Renal cortex interstitium (tissue), 15 donors: ENCODE results near the gene CAAP1. TPM values are rescaled to one million over a fixed set of nuclear protein-coding genes. Genes with fewer than 3 reads are reported as not detected.

Experiments used
- DNase-seq, 11 donors: peaks; one replicate each; pipeline ENCODE4 v3.0.0-alpha.2; 2013; ENCODE audit warnings: low read depth in 9 of 11, low spot score in 4 of 11; ENCODE audit errors: extremely low read depth in 1 of 11
- long read RNA-seq, 16 experiments: transcript quantifications; one replicate each; lab custom pipeline, GENCODE V29; 2026
- polyA plus RNA-seq, 3 donors: library from polyadenylated mRNA; unstranded; fragments of 120-200 nt; gene quantifications; one replicate each; pipeline ENCODE4 v1.2.1, GENCODE V29; 2013; ENCODE audit not compliant: insufficient read length in 3 of 3

Gene CAAP1, protein sequence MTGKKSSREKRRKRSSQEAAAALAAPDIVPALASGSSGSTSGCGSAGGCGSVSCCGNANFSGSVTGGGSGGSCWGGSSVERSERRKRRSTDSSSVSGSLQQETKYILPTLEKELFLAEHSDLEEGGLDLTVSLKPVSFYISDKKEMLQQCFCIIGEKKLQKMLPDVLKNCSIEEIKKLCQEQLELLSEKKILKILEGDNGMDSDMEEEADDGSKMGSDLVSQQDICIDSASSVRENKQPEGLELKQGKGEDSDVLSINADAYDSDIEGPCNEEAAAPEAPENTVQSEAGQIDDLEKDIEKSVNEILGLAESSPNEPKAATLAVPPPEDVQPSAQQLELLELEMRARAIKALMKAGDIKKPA
- polyA plus RNA-seq, result 10 to 100 TPM; 39.3 to 42.7 (median 41.2) TPM
- long read RNA-seq, donor 1, transcript CAAP1-201 (6 exons, 2,791 nt), result major isoform, 10 of 19 reads
- long read RNA-seq, donor 1, partial matches to known transcripts, result 7 of 19 reads
- long read RNA-seq, donor 1, other reads (novel, unspliced or antisense), result 0 of 19 reads
- long read RNA-seq, donor 2, partial matches to known transcripts, result 0 of 5 reads
- long read RNA-seq, donor 2, other reads (novel, unspliced or antisense), result 0 of 5 reads
- long read RNA-seq, donor 3, transcript CAAP1-201 (6 exons, 2,791 nt), result major isoform, 10 of 14 reads
- long read RNA-seq, donor 3, partial matches to known transcripts, result 0 of 14 reads
- long read RNA-seq, donor 3, other reads (novel, unspliced or antisense), result 0 of 14 reads
- long read RNA-seq, donor 4, partial matches to known transcripts, result 0 of 4 reads
- long read RNA-seq, donor 4, other reads (novel, unspliced or antisense), result 0 of 4 reads
- long read RNA-seq, donor 5, result 0 reads
- long read RNA-seq, donor 6, transcript CAAP1-201 (6 exons, 2,791 nt), result major isoform, 5 of 6 reads
- long read RNA-seq, donor 6, partial matches to known transcripts, result 0 of 6 reads
- long read RNA-seq, donor 6, other reads (novel, unspliced or antisense), result 0 of 6 reads
- long read RNA-seq, donor 7, transcript CAAP1-201 (6 exons, 2,791 nt), result major isoform, 13 of 25 reads
- long read RNA-seq, donor 7, partial matches to known transcripts, result 11 of 25 reads
- long read RNA-seq, donor 7, other reads (novel, unspliced or antisense), result 0 of 25 reads
- long read RNA-seq, donor 8, transcript CAAP1-201 (6 exons, 2,791 nt), result major isoform, 9 of 10 reads
- long read RNA-seq, donor 8, partial matches to known transcripts, result 0 of 10 reads
- long read RNA-seq, donor 8, other reads (novel, unspliced or antisense), result 0 of 10 reads
- long read RNA-seq, donor 9, transcript CAAP1-201 (6 exons, 2,791 nt), result major isoform, 8 of 11 reads
- long read RNA-seq, donor 9, partial matches to known transcripts, result 0 of 11 reads
- long read RNA-seq, donor 9, other reads (novel, unspliced or antisense), result 0 of 11 reads
- long read RNA-seq, donor 10, transcript CAAP1-201 (6 exons, 2,791 nt), result major isoform, 8 of 12 reads
- long read RNA-seq, donor 10, partial matches to known transcripts, result 0 of 12 reads
- long read RNA-seq, donor 10, other reads (novel, unspliced or antisense), result 0 of 12 reads
- long read RNA-seq, donor 11, transcript CAAP1-201 (6 exons, 2,791 nt), result major isoform, 6 of 8 reads
- long read RNA-seq, donor 11, partial matches to known transcripts, result 0 of 8 reads
- long read RNA-seq, donor 11, other reads (novel, unspliced or antisense), result 0 of 8 reads
- long read RNA-seq, donor 12, partial matches to known transcripts, result 0 of 1 reads
- long read RNA-seq, donor 12, other reads (novel, unspliced or antisense), result 0 of 1 reads
- long read RNA-seq, donor 13, result 0 reads
- long read RNA-seq, donor 14, transcript CAAP1-201 (6 exons, 2,791 nt), result major isoform, 7 of 10 reads
- long read RNA-seq, donor 14, partial matches to known transcripts, result 0 of 10 reads
- long read RNA-seq, donor 14, other reads (novel, unspliced or antisense), result 0 of 10 reads
- long read RNA-seq, donor 15, partial matches to known transcripts, result 0 of 3 reads
- long read RNA-seq, donor 15, other reads (novel, unspliced or antisense), result 0 of 3 reads
- long read RNA-seq, donor 16, transcript CAAP1-201 (6 exons, 2,791 nt), result major isoform, 17 of 39 reads
- long read RNA-seq, donor 16, partial matches to known transcripts, result 20 of 39 reads
- long read RNA-seq, donor 16, other reads (novel, unspliced or antisense), result 0 of 39 reads

DNA sequence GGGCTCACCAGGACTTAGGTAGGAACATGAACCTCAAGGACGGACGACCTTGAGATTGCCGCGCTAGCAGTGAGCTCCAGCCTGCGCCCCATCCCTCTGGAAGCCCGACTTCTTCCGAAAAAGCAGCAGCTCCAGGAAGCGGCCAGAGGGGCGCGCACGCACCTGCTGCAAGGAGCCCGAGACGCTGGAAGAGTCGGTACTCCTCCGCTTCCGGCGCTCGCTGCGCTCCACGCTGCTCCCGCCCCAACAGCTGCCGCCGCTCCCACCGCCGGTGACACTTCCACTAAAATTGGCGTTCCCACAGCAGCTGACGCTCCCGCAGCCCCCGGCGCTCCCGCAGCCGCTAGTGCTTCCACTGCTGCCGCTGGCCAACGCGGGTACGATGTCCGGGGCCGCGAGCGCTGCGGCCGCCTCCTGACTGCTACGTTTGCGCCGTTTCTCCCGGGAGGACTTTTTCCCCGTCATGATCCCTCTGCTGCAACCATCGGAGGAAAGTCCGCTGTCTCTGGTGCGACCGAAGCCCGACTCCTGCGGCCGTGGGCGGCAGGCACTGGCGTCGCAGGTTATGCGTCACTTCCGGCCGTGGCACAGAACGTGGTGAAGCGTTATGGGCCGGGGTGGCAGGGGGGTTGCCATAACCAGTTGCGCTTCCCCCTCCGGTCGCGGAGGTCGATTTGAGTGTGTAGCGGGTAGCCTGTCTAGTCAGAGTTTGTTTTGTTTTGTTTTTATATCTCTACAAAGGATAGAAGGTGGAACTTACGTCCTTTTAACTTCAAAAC, at the start of gene CAAP1:
Gene CAAP1 (minus strand): TSS at position 552 of the 779 bp plus-strand sequence. CDS start 87 bp downstream, at position 465.
- DNase-seq, result peak; percentile 85 to 93 (median 92)

DNA sequence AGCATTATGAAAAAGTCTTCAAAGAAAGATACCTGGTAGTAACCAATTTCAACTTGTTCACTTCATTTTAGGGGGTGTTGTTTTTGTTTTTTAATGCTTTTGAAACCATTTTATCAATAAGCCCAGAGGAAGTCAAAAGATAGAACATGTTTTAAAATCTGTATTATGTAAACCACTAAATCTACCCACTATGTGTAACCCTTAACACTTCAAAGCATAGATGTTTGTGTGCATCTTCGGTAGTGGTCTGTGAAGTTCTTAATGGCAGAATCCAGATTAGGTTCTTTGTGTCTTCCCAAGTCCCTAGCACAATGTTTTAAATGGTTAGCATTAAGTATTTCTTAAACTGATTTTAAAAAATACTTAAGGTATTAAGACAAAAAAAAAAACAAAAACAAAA, 48.2 kb upstream of the CAAP1 start:
- no peak for DNase-seq

DNA sequence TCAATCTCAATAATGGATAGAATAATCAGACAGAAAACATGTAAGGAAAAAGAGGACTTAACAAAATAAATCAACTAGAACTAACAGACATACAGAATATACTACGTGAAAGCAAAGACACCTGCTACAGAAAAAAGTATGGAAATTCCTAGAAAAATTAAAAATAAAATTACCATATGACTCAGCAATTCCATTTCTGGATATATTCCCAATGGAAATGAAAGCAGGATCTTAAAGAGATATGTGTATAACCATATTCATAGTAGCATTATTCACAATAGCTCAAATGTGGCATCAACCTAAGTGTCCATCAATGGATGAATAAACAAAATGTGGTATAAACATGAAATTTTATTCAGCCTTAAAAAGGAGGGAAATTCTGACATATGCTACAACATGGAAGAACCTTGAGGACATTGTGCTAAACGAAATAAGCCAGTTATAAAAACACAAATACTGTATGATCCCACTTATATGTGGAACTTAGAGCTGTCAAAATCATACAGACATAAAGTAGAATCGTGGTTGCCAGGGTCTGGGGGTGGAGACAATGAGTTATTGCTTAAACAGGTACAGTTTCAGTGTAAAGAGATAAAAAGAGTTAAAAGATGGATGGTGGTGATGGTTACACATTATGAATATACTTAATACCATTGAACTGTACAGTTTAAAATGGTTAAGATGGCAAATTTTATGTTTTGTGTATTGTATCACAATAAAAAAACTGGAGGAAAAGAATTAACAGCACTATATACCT, 47.5 kb upstream of the CAAP1 start:
- DNase-seq, result no peak

DNA sequence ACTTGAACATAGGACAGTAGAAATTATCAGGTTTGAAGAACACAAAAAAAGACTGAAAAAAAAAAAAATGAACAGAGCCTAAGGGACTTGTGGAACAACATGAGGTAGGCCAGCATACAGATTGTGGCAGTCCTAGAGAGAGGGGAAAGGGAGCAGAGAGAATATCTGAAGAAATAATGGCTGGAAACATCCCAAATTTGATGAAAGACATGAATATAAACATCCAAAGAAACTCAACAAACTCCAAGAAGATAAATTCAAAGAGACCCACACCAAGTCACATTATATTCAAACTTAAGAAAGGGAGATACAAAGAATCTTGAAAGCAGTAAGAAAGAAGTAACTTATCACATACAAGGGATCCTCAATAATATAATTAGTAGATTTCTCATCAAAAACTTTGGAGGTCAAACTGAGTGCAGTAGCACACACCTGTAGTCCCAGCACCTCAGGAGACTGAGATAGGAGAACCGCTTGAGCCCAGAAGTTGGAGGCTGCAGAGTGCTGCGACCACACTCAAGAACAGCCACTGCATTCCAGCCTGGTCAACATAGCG, 45.3 kb upstream of the CAAP1 start:
- no peak for DNase-seq

DNA sequence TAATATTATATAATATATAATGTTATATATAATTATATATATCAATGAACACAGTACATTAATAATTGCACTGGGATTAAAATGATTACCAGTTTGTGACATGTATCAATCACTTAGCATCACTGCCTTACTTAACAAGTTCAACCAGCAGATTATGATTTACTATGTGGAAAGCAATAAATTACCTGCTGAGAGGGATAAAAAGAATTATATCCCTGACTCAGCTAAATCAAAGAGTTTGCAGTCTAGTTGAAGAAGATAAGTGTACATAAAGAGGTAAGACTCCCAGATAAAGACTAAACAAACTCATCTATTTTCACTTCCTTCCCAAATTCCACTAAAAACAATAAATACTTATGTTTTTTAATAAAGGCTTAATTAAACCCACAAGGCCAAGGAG, 43.2 kb upstream of the CAAP1 start:
- no peak for DNase-seq

DNA sequence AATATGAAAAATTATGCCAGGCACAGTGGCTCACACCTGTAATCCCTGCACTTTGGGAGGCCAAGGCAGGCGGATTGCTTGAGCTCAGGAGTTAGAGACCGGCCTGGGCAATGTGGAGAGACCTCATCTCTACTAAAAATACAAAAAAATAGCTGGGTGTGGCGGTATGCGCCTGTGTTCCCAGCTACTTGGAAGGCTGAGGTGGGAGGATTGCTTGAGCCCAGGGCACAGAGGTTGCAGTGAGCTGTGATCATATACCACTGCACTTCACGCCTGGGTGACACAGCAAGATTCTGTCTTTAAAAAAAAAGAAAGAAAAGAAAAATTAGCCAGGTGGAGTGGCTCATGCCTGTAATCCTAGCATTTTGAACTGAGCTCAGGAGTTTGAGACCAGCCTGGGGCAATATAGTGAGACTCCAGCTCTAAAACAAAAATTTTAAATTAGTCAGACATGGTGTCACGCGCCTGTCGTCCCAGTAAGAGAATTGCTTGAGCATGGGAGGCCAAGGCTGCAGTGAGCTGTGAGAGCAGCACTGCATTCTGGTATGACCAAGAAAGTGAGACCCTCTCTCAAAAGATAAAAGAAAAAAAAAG, 36.4 kb upstream of the CAAP1 start:
- DNase-seq, result peak in 1 of 11 donors; percentile 1

DNA sequence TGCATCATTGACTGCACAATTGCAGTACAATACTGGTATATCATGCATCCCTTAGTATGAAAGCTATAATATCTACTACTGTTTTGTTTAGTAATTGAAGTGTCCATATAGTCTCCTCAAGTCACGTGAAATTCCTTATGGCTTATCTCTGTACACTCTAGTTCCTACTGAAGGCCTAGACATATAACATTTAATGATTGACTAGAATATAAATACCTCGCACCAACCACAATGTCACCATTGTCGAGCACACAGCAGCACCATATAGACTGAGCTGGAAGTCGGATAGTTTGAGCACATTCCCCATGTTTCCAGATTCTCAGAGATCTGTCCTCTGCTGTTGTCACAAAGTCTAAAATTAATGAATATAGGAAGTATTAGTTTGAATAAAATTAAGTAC, 33.0 kb upstream of the CAAP1 start:
- no peak for DNase-seq

DNA sequence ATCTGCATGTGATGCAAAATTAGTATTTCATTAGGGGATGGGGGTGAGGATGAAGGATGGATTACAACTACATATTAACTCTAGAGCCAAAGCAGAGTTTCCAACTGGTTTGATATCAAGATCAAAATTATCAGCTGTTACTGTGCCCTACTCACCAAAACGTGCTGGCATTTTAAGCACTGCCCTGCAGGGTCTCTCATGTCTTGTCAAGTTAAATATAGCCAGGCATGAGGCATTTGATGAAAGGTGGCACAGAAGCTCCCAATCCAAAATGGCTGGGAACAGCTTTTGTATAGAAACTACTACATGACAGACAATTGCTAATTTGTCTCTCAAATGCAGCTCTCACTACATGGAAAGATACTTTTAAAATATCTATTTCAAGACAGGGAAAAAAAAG, 27.1 kb upstream of the CAAP1 start:
- no peak for DNase-seq

DNA sequence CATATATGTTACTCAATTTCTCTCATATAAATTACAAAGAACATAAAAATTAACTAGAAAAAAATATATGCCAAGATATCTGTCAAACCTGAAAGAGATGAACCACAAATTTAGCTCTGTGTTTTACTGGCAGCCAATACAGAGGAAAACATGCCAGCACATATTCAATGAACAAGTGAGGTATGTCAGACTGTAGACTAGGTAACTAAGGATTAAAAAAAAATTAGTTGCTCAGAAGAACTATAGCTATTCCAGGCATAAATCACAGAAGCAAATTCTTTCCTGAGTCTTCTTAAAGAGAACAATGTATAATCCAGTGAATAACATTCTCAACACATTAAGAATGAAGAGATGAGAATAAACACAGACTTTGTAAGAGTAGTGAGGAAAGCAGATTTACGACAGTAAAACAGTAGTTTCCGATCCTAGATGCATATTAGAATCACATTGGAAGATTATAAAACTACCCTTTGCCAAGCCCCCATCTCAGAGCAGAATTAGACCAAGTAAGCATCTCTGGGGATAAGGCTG, 20.6 kb upstream of the CAAP1 start:
- DNase-seq, result no peak

DNA sequence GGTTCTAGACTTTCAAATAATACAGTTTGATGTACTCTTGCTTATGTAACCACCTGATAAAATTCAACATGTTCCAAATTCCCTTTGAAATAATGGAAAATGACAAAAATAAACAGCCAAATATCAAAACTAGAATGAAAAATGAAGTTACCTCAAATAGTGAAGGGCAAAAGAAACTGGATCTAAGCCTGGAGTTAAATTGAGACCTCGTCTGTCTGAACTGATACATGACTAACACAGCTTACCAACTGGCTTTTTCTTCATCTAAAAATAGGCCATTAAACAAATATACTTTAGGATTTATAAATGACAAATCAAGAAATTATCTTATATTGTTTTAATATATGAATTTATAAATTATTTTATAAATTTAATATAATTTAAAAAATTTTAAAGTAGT, 12.1 kb upstream of the CAAP1 start:
- DNase-seq, result no peak

DNA sequence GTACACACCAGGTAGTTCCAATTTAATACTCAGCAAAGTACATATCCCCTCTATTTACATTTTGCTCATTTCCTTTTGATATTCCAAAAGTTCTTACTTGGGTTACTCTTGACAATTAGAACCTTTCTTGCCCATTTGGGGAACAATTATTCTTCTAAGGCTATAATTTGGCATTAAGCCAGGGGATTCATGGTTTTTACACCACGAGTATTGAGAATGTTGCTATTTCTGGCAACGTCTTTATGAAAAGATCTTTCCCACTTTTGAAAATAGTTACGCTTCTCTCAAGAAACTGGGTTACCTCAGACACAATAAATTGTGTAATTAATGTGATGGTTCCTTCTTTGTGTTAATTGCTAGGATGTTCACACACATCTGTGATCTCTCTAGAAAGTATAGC, 11.5 kb upstream of the CAAP1 start:
- no peak for DNase-seq

DNA sequence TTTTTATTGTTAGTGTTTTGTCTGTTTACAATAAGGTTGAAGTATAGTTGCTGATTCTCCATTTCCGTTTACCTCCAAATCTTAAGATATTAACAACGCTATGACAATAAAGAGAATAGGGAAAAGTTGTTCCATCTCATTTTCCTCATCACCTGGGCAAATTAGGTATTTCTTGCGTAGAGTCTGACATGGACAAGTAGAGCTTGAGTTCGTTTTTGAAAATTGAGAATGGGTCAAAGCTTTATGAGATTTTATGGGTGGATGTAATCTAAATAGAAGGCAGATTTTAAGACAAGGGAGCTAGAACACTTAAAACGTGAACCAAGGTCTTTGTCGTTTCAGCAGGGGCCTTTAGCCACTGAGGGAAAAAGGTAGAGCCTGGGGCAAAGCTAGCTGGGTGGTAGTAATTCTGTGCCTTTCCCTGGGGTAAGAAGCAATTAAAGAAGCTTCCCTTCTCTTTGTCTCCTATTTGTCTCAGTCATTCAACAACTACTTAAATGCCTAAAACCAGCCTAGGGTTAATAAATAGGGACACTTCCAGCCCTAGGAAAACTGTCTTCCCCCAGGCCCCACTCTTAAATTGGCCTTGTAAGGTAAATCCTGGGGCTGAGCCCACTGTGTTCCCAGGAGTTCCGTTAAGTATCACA, 551 bp upstream of the CAAP1 start:
- no peak for DNase-seq

DNA sequence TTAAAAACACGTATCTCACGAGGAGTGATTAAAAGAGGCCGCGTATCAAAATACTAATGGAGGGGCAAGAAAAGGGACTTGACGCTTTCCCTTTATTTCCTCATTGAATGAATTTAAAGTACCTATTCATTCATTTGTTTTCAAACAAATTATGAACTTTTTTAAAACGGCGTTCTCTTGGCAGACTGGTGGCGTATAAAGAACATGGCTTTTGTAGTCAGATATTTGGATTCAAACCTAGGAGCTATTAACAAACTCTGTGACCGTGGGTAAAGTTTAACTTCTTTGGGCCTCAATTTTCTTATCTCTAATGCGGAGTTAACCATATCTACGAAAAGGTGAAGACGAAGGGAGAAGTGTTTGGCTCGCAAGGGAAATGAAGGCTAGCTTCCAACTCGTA, 876 bp downstream of the CAAP1 start:
- DNase-seq, result peak in 3 of 11 donors; percentile 2 to 37 (median 6)

DNA sequence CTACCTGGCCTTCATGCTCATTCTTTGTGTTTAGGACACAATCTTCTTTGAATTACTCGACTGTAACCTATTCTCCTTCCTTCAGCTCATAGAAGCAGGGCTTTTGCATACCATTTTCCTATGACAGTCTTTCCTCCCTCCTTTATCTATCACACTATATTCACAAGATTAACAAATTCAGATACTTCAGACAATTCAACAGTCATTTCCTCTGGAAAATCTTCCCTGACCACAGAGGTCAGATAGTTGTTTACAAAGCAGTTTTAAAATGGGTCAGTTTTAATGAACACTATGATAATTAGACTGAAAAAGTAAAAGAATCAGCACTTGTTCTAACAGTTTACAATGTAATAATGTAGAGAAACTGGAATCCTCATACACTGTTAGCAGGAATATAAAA, 4.3 kb downstream of the CAAP1 start:
- no peak for DNase-seq

DNA sequence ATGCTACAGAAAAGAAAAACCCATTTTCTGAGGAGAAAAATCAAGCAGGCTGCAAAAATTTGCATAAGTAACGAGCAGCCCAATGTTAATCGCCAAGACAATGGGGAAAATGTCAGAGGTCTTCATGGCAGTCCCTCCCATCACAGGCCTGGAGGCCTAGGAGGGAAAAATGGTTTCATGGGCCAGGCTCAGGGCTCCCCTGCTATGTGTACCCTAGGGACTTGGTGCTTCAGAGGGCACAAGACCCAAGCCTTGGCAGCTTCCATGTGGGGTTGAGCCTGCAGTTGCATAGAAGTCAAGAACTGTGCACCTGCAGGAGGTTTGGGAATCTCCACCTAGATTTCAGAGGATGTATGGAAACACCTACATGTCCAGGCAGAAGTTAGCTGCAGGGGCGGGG, 10.4 kb downstream of the CAAP1 start:
- no peak for DNase-seq
